Uterus (tissue), 2 donors: ENCODE results near the gene CTAGE8.
"Not testable (repeated sequence)": the region's sequence is repeated elsewhere in the genome, so short reads cannot be mapped to it uniquely, and the experiment has no call there.

ENCODE experiments used
- POLR2A ChIP-seq, 2 donors: fragments of 450-650 bp; IDR thresholded peaks; one replicate each; pipeline ENCODE4 v1.6.1; 2016; ENCODE audit warnings: antibody characterized with exemption in 2 of 2, mild to moderate bottlenecking in 1 of 2, moderate library complexity in 1 of 2
- TF ChIP-seq, protein P1 (sequence below), 4 experiments: fragments of 200-600 bp in 2 of 4; fragments of 450-650 bp in 2 of 4; sonication (generic) in 2 of 4; IDR thresholded peaks; one replicate each; pipeline ENCODE4 v1.5.1; 2016 to 2019; ENCODE audit warnings: antibody characterized with exemption in 4 of 4, mild to moderate bottlenecking in 2 of 4, moderate library complexity in 1 of 4

- TF ChIP-seq POLR2A (IDR thresholded peaks at IDR 0.05) = not testable (repeated sequence)
- TF ChIP-seq, protein P1, sequence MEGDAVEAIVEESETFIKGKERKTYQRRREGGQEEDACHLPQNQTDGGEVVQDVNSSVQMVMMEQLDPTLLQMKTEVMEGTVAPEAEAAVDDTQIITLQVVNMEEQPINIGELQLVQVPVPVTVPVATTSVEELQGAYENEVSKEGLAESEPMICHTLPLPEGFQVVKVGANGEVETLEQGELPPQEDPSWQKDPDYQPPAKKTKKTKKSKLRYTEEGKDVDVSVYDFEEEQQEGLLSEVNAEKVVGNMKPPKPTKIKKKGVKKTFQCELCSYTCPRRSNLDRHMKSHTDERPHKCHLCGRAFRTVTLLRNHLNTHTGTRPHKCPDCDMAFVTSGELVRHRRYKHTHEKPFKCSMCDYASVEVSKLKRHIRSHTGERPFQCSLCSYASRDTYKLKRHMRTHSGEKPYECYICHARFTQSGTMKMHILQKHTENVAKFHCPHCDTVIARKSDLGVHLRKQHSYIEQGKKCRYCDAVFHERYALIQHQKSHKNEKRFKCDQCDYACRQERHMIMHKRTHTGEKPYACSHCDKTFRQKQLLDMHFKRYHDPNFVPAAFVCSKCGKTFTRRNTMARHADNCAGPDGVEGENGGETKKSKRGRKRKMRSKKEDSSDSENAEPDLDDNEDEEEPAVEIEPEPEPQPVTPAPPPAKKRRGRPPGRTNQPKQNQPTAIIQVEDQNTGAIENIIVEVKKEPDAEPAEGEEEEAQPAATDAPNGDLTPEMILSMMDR (IDR thresholded peaks at IDR 0.05) = not testable (repeated sequence)
Measured at GRCh38 chr7:144239365-144239764, 29.7 kb downstream of the CTAGE8 start, which contains the start of gene OR2A42.
